ENCODE data around the gene RAI1.

RAI1 gene

DNA sequence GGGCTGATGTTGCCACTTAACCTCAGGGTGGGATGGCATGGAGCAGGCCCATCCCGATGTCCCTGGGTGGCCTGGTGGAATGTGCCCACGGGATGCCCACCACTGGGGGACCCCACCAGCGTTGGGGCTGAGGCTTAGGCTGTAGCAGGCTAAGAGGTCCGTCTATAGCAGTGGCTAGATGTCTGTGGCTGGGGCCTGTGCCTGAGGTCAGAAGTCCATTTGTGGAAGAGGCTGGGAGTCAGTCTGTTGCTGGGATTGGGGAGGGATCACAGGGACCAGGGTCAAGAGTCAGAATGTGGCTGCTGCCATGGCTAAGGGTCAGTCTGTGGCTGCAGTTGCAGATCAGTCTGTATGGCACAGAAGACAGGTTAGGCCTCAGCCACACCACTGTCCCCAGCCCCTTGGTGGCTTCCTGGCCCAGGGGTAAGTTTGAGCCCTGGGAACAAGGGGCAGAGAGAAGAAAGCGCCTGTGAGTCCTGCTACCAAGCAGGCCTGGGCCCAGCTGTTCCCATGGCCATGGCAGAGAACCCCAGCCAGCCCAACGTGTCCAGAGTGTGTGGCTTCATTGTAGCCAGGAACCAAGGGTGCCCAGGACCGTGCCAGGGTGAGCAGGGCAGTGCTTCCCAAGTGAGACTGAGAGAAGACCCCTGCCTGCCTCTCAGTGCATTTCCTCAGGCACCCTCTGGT is 35.7 kb downstream of the RAI1 start:
- DNase-seq (ENCODE audit: low read depth) = no peak

DNA sequence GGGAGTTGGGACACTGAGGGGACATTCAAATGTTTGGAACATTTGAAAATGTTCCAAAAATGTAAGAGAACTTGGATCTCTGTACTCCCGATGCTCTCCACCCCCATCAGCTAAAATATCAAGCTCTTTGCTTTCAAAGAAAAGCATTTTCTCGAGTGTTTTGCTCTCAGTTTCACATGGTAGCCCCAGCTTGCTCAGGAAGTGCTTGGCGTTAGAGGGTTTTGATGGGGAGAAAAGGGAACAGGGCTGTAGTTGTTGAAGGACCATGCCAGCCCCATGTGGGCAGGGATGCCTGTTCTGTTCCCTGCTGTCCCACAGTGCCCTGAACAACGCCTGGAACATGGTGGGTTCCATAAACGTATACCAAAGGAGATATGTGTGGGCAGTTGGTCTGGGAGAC is 37.0 kb downstream of the RAI1 start:
- no peak for DNase-seq (ENCODE audit: low read depth)

DNA sequence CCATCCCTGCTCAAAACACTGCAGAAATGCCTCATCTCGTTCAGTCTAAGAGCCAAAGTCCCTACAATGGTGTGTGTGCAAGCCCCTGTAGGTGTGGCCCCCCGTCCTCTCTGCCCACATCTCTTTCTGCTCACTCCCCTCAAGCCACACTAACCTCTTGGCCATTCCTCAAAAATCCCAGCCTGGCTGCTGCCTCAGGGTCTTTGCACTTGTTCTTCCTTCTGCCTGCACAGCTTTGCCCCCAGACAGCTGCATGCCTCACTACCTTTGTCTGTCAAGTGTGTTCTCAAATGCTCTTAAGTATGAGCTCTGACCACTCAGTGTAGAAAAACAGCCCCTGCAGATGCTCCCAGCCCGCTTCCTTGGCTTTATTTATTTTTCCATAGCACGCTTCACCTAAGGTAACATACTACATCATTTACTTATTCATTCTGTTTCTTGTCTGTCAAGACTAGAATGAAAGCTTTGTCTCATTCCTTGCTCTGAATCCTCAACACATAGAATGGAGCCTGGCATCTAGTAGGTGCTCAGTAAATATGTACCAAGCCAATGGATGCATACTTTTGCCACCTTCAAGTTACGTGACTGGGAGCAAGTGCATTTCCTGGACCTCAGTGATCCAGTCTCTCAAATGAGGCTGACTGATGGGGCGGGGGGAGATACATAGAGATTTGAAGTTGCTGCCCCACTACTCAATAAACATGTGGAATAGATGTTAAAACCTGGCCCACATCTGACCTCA is 38.1 kb downstream of the RAI1 start:
- no peak for DNase-seq (ENCODE audit: low read depth)

DNA sequence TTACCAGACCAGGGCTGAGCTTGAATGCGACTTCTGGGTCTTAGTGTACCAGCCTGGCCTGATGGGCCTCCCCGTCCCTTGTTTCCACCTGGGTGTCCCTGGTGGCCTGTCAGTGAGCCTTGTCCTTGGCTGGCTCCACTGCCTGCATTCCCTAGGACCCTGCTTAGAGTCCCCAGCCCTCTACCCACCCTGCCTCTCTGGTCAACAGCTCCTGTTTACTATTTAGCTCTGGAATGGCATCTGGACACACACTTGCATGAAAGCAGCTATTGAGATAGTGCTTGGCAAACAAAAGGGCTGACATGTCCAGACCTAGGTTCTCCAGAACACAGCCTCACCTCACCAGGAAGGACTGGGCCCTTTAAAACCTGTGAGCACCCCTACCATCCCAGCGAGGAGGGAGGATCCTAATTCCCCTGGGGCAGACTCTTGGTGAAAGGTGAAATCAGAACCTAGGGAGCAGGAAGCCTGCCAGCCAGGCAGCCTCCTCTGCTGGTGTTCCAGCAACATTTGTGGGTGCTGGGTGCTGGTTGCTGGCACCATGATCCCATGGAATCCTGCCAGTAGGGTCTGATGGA is 38.8 kb downstream of the RAI1 start:
- DNase-seq (ENCODE audit: low read depth) = no peak

DNA sequence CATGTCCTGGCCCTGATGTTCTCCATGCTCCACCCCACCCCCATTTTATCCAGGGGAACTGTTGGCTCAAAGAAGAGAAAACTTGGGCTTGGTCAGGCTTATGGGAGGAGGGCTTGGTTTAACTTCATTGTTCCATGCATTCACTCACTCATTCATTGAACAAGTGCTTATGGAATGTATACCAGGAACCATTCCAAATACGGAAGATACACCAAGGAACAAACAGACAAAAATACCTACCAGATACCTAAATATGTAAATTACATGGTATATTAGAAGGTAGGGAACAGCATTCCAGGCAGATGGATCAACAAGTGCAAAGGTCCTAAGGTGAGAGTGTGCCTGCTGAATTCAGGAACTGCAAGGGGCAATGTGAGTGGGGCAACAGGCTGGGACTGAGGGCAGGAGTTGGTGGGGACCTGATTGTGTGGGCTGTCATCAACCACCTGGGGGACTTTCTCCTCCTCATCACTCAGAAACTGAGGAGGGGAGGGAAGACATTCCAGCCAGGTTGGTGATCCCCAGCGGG is 39.9 kb downstream of the RAI1 start:
- no peak for DNase-seq (ENCODE audit: low read depth)

DNA sequence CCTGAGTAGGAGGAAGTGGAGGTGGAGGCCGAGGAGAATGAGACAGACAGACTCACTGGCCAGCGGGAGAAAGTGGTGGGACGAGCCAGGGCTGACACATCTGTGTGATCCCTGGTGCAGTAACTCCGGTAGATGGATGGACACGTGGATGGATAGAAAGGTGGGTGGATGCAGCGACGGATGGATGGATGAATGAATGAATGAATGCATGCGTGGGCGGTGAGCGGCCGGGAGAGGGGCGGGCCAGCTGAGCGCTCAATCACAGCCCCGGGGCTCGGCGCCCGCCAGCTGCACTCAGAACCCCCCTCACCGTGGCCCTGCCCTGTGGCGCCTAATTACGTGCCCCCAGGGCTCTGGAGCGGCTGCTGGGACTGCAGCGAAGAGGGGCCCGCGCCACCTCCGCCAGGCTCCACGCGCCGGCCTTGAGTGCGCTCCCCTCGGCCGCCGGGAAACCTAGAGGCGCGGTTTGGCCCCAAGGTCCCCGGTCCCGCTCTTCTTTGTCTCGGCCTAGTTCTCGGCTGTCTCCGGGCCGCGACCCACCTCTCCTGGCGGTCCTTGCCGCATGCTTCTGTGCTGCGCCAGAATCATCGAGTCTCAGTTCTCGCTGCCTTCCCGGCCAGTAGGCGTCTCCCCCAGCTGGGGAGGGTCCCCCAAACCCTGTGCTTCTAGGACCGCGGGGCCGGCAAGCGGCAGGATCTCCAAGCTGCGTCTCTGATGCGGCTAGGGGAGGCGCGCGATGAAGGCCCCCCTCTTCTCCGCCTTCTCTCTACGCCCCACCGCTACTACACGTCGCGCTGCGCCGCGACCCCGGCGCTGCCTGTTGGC is 41.0 kb downstream of the RAI1 start:
- no peak for DNase-seq (ENCODE audit: low read depth)

DNA sequence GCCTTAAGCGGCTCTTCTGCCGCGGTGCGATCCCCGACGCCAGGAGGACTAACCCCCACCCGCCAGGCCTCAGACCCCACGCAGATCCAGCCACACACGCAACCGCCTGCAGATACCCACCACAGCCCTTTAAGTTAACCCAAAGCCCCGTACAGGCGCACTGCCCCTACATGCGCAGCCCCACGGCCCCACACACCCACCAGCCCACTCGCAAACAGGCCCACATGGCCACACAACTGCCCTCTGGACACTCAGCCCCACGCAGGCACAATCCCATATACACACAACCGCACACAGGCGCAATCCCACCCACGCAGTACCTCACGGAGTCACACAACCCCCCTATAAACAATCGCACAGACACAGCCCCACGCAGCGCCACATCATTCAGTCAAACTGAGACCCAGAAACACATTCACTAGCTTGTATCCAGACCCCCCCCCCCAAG is 41.7 kb downstream of the RAI1 start:
- no peak for DNase-seq (ENCODE audit: low read depth)

DNA sequence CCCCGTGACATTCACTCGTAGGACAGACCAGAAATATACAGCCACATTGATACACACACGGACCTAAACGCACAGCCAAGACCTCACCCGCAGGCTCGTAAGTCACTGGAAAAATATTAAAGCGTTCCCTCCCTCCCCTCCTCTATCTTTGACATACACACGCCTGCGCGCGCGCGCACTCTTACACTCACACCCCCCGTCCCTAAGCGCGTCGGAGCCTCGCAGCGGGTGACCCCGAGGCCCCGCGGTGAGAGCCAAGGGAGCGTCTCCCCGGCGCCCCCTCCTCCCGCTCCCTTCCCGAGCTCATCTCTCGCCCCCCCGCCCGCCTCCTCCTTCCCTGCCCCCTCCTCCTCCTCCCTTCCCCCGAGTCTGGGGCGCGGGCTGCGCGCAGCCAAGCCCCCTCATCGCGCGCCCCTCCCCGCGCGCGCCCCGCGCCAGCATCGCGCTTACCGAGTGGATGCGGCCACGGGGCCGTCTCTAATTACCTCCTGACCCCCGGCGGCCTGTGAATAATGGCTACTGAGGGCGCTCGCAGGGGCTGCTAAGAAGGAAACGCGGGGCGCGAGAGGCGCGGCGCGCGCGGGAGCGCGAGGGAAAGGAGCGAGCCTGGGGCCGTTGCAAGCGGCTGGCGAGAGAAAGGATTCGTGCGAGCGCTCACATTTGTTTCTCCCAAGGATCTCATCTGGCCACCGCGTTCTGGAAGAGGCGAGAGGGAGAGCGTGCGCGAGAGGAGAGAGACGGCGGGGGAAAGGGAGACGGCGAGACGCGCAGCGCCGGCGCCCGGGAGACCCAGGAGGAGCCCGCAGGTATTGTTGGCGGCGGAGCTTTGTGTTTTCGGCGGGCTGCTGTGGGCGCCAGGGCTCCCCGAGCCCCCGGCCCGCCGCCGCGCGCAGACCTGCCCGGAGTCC is 42.4 kb downstream of the RAI1 start:
- no peak for DNase-seq (ENCODE audit: low read depth)

DNA sequence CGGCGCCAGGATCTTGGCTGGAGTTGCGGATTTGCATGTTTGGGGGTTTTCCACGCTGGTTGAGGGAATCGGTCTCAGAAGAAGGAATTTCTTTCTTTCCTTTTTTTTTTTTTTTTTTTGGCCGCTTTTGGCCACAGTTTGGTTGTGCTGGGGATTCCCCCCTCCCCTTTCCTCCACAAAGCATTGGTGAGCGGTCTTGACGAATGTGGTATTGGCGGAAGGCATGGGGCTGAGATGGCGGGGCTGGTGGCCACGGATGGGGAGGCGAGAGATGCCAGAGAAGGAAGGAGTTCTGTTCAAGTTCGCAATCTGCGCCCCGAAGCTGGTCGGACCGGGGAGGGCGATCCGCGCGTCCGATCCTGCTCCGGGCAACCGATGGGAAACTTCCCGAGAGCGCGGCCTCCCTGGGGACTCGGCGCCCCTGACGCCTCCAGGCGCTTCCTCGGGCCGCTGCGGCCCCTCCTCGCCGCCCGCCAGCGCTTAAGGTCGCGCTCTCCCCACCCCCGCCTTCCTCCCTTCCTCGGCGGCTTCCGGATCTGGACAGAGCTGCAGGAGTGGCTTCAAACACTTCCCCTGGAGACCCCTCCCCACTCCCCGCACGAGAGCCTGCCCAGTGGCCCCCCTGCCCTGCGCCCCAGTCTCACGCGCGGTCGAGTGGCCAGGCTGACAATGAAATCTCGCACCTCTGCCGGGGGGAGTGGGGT is 43.2 kb downstream of the RAI1 start:
- DNase-seq (ENCODE audit: low read depth) = no peak

DNA sequence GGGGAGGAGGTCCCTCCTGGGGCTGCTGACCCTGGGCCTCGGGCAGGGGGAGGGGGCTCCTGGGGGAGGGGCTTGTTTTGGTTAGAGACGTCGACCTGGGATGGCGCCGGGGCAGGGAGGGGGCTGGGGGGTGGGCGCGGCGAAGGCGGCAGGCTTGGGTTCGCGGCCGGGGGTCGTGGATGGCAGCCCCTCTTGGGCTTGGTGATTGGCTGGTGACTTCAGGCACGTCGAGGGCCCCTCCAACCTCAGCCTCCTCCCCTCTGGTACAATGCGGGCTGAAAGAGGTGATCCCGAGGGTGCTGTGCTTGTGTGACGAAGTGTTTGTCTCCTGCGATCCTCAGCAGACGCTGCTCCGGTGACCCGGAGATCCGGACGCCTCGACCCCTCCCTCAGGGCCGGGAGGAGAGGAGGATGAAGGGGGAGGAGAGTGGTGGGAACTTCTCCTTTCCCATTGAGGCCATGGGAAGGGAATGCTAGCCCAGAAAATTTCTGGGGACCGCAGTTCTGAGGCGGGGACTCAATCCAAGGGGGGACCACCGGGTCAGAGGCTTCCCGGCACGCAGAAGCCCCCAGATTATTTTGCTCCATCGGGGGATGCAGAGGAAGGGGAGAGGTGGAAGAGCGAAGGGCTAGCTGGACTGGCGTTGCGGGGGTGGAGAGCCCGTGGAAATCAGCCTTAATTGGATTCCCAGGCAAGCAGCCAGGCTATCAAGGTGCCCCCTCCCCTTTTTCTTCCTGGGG is 43.9 kb downstream of the RAI1 start:
- no peak for DNase-seq (ENCODE audit: low read depth)

DNA sequence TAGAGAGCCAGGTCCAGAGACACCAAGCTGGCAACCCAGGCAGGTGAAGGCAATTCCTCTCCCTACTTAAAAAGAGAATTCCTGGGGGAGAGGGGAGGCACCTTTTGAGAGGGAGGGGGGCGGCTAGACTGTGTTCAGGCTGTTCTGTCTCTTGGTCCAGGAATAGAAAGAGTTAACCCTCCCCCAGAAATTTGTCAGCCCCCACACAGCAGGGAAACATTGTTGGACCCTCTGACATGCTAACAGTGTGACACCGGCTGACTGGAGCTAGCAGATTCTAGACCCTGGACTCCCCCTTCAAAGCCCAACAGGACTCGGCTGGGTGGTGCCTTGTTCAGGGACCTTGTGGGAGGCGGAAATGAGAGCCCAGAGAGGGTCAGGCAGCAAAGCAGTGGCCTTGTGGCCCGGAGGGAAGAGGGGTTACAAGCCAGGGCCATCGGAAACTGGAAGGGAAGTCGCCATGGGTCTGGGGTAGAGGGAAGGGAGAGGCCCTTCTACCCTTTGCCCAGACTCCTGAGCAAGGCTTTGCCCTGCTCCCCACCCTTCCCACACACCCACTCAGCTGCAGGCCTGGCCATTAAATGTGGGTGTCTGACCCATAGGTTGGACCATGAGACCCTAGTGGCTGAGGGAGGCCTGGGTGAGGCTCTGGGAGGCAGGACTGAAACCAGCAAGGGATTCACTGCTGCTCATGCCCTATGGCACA is 44.6 kb downstream of the RAI1 start:
- no peak for DNase-seq (ENCODE audit: low read depth)

DNA sequence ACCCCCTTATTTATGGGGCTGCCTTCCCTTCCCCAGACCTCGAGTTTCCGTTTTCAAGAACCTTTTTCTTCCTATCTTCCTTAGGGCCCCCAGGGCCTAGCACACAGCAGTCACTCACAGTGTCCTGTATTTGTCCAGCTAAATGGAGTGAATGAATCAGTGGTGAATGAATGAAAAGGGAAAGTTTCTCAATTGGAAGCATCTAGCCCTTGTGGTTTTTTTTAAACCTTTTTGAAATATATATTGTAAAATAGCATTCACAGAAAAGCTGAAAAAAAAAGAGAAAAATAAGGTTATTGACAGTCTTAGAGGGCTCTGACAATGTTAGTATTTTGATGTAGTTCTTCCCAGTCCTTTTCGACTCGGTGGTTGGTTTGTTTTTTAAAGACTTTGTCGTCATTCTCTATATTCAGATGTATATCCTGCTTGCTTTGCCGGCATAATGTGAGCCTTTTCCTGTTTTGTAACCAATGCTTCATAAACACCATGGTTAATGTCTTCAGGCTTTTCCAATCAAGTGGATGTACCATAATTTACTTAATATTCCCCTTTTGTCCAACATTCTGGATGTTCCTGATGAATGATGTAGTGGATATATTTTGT is 45.3 kb downstream of the RAI1 start:
- no peak for DNase-seq (ENCODE audit: low read depth)

DNA sequence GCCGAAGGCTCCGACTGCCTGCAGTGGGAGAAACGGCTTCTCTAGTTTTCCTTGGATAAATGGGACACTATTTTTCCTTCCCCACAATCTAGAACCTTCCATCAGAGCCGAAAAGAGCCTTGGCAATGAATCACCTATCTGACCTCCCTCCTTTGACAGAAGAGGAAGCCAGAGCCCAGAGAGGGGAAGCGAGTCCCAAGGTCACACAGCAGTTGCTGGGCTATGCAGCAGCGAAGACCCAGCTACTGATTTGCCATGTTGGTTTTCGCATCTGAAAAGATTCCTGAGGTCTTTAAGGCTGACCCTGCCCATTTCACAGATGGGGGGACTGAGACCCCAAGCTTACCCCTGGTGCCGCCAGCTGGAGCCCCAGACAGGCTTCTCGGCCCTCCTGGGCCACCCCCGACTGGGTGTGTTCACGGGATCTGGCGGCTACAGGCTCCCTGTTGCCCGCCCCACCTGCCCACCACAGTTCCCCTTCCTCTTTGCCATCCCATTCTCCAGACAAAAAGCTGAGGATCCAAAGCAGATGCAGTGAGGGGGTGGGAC is 45.9 kb downstream of the RAI1 start:
- DNase-seq (ENCODE audit: low read depth) = no peak

DNA sequence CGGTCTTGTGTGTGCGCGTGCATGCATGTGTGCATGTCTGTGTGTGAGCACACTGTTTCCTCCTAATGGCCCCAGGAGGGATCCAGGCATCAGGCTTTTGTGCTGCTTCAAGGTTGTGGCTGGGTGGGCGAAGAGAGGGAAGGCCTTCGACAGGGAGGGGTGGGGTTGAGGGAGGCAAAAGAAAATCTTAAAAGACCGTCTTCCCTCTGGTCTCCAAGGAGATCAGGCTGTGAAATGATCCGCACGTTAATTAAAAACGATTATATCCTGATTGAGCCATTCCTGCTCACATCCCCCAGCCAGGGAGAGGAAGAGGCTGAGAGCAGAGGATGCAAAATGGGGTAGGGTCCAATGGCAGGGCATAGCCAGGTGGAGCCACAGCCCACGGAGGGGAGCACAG is 46.9 kb downstream of the RAI1 start:
- DNase-seq (ENCODE audit: low read depth) = no peak

DNA sequence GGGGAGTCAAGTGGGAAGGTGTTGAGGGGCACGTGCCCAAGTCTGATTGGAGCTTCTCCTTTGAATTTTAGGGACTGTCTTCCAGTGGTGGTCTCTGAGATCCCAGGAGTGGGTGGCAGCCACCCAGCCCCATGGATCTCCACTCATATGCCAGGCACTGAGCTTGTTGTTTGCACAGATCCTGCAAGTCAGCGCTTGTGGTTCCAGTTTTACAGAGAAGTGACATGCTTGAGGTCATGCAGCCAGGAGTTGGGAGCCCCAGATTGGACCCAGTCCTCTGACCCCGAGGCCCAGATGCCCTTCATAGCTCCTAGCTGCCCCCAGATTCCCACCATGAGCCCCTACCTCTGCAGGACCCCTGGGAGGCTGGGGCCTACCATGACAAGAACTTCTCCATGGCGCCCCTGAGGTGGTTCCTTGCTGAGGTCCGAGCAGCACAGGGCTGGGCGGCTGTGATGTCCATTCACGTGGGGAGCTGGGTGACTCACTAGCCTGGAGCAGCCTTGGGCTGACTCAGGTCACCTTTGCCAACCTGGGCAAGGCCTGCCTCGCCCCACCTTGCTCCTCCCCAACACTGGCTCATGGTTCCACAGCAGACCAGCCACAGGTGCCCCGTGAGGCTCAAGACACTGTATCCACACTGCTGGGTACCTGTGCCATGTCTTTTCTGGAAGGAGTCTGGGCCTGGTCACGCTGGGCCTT is 47.4 kb downstream of the RAI1 start:
- DNase-seq (ENCODE audit: low read depth) = no peak

DNA sequence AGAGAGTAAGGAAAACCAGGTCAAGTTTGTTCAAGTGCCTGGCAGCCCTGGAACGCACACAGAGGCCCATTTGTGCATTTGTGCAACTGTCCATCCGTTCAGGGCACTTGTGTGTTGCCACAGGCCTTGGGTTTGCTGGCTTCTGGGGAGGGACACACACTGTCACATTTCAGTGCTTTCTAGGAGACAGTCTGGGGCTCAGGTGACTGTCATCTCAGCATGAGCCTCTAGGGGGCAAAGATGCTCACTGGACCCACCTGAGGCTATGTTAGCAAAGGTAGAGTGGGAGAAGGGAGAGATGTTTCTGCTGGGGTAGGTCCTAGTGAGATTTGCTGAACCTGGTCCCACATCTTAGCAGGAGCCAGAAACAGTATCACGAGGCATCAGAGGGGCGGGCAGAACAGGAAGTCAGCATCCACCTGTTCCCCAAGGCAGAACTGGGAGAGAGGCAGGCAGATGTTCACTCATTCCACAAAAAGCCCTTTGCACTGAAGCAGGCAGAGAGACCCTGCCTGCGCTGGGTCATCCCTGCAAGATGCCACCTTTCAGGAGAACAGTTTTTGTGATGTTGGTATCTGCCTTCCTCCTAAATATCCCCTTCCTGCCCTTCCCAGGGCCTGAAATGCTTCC is 48.5 kb downstream of the RAI1 start:
- DNase-seq (ENCODE audit: low read depth) = no peak

DNA sequence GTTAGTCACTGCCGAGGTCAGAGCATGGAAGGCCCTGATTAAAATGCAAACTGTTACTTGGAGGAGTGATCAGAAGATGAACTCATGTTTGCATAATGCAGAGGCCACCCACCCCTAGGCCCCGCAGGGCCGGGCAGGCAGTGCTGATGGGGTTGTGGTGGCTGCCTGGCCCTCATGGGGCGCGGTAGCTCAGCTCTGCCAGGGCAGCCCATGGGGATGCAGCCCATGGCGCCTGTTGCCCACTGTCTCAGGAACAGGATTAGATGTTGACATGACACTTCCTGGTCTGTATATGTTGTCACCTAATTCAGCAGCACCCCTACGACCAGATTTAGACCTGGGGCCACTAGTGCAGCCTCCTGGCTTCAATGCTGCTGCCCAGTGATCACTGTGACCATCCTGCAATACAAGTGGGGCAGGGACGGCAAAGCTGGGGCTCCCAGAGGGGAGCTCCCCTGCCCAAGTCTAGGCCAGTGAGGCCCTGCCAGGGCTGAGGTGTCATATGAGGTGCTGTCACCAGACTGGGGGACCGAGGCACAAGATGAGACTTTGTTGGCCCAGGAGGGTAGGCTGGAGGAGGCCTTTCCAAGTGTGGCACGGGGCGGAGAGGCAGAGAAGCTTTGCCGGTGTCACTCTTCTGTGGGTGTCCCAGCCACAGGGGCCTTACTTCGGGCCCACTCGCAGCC is 49.1 kb downstream of the RAI1 start:
- DNase-seq (ENCODE audit: low read depth) = no peak

Measured in non-pigmented ciliary epithelial cell (primary cell).